Stimulated activated CD4-positive, alpha-beta T cell treated with anti-CD3 and anti-CD28 coated beads, Interleukin-4, amount 100 ng/mL, for 1 hour (primary cell): ENCODE measurements around the gene PGA3.

Experiments used
- DNase-seq: peaks from one replicate; pipeline ENCODE4 v3.0.0-alpha.2; 2020

The PGA3 gene

DNA sequence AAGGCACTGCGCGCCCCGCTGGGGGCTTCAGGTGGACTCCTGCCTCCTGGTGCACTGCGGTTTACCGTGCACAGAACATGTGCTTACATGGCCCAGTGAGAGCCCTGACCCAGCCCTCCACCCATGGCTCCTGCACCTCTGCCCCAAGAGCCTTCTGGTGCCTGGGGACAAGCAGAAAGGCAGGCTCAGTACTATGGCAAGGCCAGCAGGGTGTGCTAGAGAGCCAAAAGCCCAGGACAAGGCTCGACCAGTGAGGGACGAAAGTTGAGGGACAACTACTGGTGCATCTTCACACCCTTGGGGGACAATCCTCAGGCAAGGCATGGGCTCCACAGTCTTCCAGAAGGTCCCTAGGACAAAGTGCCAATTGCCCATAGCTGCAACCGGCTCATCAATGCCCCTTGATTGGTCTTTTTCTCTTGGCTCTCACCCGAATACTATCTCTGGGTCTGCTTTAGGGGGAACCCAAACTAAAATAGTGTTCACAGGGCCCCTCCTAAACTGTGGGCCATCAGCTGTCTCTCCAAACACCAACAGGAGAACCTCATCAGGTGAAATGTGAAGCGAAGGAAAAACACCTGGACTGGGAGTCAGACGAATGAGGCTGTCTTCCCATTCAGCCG lies 51.2 kb downstream of the PGA3 start:
- DNase-seq, result peak; percentile 64

DNA sequence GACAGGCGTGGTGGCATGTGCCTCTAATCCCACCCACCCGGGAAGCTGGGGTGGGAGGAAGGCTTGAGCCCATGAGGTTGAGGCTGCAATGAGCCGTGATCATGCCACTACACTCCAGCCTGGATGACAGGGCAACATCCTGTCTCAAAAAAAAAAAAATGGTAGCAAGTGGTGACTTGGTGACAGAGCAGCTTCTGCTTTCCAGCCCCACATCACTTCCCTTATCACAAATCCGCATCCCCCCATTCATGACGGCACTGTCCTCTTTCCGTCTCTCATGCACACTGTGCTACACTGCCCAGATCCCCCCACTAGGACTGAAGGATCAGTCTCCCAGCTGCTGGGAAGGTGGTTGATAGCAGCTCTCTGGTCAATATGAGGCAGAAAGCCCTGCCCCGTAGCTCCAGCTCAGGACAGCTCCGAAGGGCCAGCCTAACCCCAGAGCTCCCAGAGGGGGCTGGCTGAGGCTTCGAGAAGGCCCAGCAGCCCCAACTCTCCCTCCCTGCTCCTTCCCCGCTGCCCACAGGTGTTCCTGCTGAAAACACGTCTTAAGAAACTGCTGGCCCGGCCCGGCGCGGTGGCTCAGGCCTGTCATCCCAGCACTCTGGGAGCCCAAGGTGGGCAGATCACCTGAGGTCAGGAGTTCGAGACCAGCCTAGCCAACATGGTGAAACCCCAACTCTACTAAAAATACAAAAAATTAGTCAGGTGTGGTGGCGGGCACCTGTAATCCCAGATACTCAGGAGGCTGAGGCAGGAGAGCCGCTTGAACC lies 53.6 kb downstream of the PGA3 start:
- no peak for DNase-seq

GRCh38 chr11:61258546-61258945 lies 55.2 kb downstream of the PGA3 start:
- DNase-seq, result no peak

DNA sequence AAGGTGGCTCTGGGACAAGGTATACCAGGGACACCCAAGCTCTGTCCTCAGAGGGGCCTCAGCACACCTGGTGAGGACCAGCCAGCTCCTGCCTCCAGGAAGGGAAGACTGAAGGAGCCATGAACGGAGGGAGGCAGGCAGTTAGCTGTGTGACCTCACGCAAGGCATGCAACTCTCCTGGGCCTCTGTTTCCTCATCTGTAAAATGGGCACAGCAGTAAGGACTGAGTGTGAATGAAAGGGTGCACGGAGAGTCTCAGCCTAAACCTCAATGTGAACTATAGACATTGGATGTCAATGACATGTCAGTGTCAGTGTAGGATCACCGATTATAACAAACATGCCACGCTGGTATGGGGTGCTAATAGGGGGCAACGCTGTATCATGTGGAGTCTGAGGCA lies 56.0 kb downstream of the PGA3 start:
- DNase-seq, result no peak
